ENCODE data around the gene MUCL3. TPM values are rescaled to one million over a fixed set of nuclear protein-coding genes. Genes with fewer than 3 reads are reported as not detected.

Gene MUCL3, protein sequence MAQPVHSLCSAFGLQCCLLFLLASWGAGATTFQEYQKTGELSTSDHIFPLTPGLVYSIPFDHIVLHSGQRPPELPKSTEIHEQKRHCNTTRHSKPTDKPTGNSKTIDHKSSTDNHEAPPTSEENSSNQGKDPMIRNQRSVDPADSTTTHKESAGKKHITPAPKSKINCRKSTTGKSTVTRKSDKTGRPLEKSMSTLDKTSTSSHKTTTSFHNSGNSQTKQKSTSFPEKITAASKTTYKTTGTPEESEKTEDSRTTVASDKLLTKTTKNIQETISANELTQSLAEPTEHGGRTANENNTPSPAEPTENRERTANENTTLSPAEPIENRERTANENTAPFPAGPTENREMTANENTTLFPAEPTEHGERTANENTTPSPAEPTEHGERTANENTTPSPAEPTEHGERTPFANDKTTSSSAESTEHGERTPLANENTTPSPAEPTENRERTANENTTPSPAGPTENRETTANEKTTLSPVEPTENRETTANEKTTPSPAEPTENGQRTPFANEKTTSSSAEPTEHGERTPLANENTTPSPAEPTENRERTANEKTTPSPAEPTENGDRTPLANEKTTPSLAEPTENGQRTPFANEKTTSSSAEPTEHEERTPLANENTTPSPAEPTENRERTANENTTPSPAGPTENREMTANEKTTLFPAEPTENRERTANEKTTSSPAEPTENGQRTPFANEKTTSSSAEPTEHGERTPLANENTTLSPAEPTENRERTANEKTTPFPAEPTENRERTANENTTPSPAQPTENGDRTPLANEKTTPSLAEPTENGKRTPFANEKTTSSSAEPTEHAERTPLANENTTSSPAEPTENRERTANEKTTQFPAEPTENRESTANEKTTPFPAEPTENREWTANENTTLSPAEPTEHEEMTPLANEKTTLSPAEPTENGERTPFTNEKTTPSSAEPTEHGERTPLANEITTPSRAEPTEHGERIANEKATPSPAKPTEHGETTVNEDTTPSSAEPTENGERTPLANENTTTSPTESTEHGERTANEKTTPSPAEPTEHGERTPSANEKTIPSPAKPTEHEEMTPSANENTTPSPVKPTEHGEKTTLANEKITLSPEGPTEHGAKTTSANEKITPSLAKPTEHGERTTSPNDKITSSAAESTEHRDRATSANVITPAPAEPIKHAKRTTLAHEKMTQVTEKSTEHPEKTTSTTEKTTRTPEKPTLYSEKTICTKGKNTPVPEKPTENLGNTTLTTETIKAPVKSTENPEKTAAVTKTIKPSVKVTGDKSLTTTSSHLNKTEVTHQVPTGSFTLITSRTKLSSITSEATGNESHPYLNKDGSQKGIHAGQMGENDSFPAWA (N-terminal part only)
- total RNA-seq (2021; fragmentation: NEBNext Ultra II Directional; extraction: Animal tissue kit (Norgen Biotek cat#: 25700)), result not detected
- long read RNA-seq, result 0 reads

- Mint-ChIP-seq H3K9me3 (no peaks in the 10 kb centered on the region), H3K27me3 (ENCODE audit: insufficient read depth) (peaks cover 39% of the 10 kb centered on the region), H3K36me3 (ENCODE audit: low read depth) (no peaks in the 10 kb centered on the region), H3K27ac (no peak within 1 kb of the TSS), H3K4me3 (no peak within 1 kb of the TSS), H3K4me1 (ENCODE audit: low read depth) (peaks cover 14% of the 10 kb centered on the region)
- TF ChIP-seq, protein P1, sequence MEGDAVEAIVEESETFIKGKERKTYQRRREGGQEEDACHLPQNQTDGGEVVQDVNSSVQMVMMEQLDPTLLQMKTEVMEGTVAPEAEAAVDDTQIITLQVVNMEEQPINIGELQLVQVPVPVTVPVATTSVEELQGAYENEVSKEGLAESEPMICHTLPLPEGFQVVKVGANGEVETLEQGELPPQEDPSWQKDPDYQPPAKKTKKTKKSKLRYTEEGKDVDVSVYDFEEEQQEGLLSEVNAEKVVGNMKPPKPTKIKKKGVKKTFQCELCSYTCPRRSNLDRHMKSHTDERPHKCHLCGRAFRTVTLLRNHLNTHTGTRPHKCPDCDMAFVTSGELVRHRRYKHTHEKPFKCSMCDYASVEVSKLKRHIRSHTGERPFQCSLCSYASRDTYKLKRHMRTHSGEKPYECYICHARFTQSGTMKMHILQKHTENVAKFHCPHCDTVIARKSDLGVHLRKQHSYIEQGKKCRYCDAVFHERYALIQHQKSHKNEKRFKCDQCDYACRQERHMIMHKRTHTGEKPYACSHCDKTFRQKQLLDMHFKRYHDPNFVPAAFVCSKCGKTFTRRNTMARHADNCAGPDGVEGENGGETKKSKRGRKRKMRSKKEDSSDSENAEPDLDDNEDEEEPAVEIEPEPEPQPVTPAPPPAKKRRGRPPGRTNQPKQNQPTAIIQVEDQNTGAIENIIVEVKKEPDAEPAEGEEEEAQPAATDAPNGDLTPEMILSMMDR (IDR thresholded peaks at IDR 0.05), result no peak
- no peak for DNase-seq
Observed at GRCh38 chr6:30940361-30940986, at the start of gene MUCL3. Gene MUCL3, plus strand, starts transcription at chr6:30940973. Its CDS starts 27 bp downstream, at chr6:30941000.

DNA sequence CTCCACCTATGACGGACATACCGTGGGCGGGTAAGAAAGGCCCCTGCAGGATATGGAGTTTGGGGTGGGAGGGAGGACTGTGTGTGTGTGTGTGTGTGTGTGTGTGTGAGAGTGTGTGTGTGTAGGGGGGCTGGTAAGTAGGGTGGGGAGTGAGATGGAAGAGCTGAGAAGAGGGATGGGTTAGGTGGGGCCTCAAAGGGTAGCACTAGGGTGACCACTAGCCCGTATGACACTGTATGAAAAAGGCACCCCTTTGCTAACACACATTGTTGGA is 49.4 kb upstream of the MUCL3 start:
- Mint-ChIP-seq H3K4me1 (ENCODE audit: low read depth) (peaks cover 32% of the 10 kb centered on the region), H3K27me3 (ENCODE audit: insufficient read depth) (peaks cover 1% of the 10 kb centered on the region; the same call in 1 of the 2 replicates), H3K27ac (no peak overlapping the region), H3K4me3 (no peak overlapping the region), H3K9me3 (no peaks in the 10 kb centered on the region), H3K36me3 (ENCODE audit: low read depth) (peaks cover 6% of the 10 kb centered on the region)
- no peak for DNase-seq
- TF ChIP-seq, protein P1 (IDR thresholded peaks at IDR 0.05), result no peak

DNA sequence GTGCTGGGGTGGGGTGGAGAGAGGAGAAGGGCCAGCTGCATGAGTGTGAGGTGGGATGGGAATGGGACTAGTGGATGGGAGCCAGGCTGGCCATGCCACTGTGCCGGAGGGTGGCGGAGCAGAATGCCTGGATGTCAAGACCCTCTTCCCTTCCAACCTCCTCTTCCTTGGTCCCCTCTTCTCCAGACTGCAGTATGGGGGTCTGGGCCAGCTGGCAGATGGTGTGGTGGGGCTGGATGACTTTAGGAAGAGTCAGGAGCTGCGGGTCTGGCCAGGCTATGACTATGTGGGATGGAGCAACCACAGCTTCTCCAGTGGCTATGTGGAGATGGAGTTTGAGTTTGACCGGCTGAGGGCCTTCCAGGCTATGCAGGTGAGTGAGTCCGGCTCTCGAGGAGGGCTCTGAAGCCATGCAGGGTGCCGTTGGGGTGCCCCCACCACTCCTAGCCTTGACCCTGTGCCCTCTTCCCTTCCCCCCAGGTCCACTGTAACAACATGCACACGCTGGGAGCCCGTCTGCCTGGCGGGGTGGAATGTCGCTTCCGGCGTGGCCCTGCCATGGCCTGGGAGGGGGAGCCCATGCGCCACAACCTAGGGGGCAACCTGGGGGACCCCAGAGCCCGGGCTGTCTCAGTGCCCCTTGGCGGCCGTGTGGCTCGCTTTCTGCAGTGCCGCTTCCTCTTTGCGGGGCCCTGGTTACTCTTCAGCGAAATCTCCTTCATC is 48.8 kb upstream of the MUCL3 start:
- TF ChIP-seq, protein P1 (IDR thresholded peaks at IDR 0.05), result no peak
- H3K4me3 Mint-ChIP-seq, result no peak overlapping the region
- no peaks in the 10 kb centered on the region for H3K9me3 Mint-ChIP-seq
- peaks cover 1% of the 10 kb centered on the region; the same call in 1 of the 2 replicates for H3K27me3 Mint-ChIP-seq (ENCODE audit: insufficient read depth)
- H3K27ac Mint-ChIP-seq, result no peak overlapping the region
- H3K4me1 Mint-ChIP-seq (ENCODE audit: low read depth), result peaks cover 26% of the 10 kb centered on the region
- no peak for DNase-seq
- peaks cover 6% of the 10 kb centered on the region for H3K36me3 Mint-ChIP-seq (ENCODE audit: low read depth)

GRCh38 chr6:30893001-30893591 is 47.7 kb upstream of the MUCL3 start:
- TF ChIP-seq, protein P1 (IDR thresholded peaks at IDR 0.05), result peak; percentile 58
- DNase-seq, result no peak
- Mint-ChIP-seq H3K9me3 (no peaks in the 10 kb centered on the region), H3K36me3 (ENCODE audit: low read depth) (peaks cover 6% of the 10 kb centered on the region), H3K4me1 (ENCODE audit: low read depth) (peaks cover 15% of the 10 kb centered on the region), H3K27me3 (ENCODE audit: insufficient read depth) (peaks cover 1% of the 10 kb centered on the region; the same call in 1 of the 2 replicates), H3K4me3 (no peak overlapping the region), H3K27ac (no peak overlapping the region)
